Stimulated activated CD8-positive, alpha-beta memory T cell treated with anti-CD3 and anti-CD28 coated beads, Interleukin-4, amount 100 ng/mL, for 4 hours (primary cell): ENCODE results near the gene KIRREL3.

Source experiments
- DNase-seq, 2 donors: peaks; one replicate each; pipeline ENCODE4 v3.0.0-alpha.2; 2020; ENCODE audit warnings: low read depth in 2 of 2, low spot score in 1 of 2

KIRREL3 gene

GRCh38 chr11:126716456-126717083, 284.0 kb downstream of the KIRREL3 start:
- DNase-seq, result no peak

GRCh38 chr11:126713806-126714205, 286.8 kb downstream of the KIRREL3 start:
- no peak for DNase-seq

- DNase-seq, result no peak
Observed at GRCh38 chr11:126711977-126712625, 288.5 kb downstream of the KIRREL3 start.

GRCh38 chr11:126710804-126711399, 289.7 kb downstream of the KIRREL3 start:
- DNase-seq, result no peak

GRCh38 chr11:126707498-126707897, 293.1 kb downstream of the KIRREL3 start:
- DNase-seq, result no peak

- DNase-seq, result no peak
Observed at GRCh38 chr11:126704096-126704495, 296.5 kb downstream of the KIRREL3 start.

- no peak for DNase-seq
Observed at GRCh38 chr11:126703662-126704061, 296.9 kb downstream of the KIRREL3 start.

- DNase-seq, result no peak
Observed at GRCh38 chr11:126702987-126703386, 297.6 kb downstream of the KIRREL3 start.

- DNase-seq, result no peak
Observed at GRCh38 chr11:126702165-126702720, 298.3 kb downstream of the KIRREL3 start.

- no peak for DNase-seq
Observed at GRCh38 chr11:126701520-126701897, 299.1 kb downstream of the KIRREL3 start.

- no peak for DNase-seq
Observed at GRCh38 chr11:126700768-126701519, 299.6 kb downstream of the KIRREL3 start.

GRCh38 chr11:126698576-126698975, 302.0 kb downstream of the KIRREL3 start:
- DNase-seq, result no peak

- DNase-seq, result no peak
Observed at GRCh38 chr11:126697936-126698335, 302.6 kb downstream of the KIRREL3 start.

- no peak for DNase-seq
Observed at GRCh38 chr11:126696982-126697381, 303.6 kb downstream of the KIRREL3 start.

GRCh38 chr11:126695293-126695692, 305.3 kb downstream of the KIRREL3 start:
- DNase-seq, result no peak

GRCh38 chr11:126694065-126694625, 306.4 kb downstream of the KIRREL3 start:
- no peak for DNase-seq

GRCh38 chr11:126687477-126687876, 313.1 kb downstream of the KIRREL3 start:
- no peak for DNase-seq

GRCh38 chr11:126686938-126687337, 313.6 kb downstream of the KIRREL3 start:
- no peak for DNase-seq

GRCh38 chr11:126683766-126684728, 316.5 kb downstream of the KIRREL3 start:
- no peak for DNase-seq

GRCh38 chr11:126682590-126682989, 318.0 kb downstream of the KIRREL3 start:
- no peak for DNase-seq
